AG09309 (cell line): ENCODE results near the gene RAB8A.

ENCODE experiments used
- DNase-seq: peaks from one replicate; pipeline ENCODE4 v3.0.0-alpha.2; 2010; ENCODE audit warnings: low read depth
- H3K4me3 ChIP-seq: 2 replicates; pipeline ENCODE4 v1.5.1; 2011; ENCODE audit warnings: mild to moderate bottlenecking, low read depth, low read length, moderate library complexity; ENCODE audit not compliant: control insufficient read depth
- TF ChIP-seq, protein P1 (sequence below): IDR thresholded peaks from 2 replicates; pipeline ENCODE4 v1.5.1; 2011; ENCODE audit warnings: mild to moderate bottlenecking, low read depth, low read length, inconsistent platforms; ENCODE audit not compliant: insufficient read depth, control insufficient read depth; ENCODE audit errors: missing control alignments

The RAB8A gene

DNA sequence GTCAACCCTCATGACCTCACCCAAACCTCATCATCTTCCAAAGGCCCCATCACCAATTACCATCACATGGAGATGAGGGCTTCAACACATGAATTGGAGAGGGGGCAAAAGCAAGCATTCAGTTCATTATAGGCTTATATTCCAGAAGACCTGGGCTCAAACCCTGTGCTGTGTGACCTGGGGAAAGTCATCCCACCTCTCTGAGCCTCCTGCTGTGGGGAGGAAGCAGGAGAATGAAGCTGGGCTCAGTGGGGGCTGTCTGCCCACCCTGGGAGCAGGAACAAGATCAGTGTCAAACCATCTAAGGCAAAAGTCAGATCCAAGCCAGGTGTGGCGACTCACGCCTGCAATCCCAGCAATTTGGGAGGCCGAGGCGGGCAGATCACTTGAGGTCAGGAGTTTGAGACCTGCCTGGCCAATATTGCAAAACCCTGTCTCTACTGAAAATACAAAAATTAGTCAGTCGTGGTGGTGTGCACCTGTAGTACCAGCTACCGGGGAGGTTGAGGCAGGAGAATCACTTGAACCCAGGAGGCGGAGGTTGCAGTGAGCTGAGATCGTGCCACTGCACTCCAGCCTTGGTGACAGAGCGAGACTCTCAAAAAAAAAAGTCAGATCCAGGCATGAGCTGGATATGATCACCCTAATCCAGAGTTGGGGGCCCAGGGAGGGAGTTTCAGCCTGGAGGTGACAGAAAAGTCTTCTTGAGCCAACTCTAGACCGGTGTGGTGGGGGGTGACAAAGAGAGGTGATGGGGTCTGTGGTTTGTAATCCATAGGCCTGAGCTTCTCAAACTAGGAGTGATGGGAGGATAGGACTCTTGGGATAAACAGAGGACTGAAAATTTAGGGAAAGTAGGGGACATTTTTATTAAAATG is 37.0 kb upstream of the RAB8A start:
- TF ChIP-seq, protein P1, sequence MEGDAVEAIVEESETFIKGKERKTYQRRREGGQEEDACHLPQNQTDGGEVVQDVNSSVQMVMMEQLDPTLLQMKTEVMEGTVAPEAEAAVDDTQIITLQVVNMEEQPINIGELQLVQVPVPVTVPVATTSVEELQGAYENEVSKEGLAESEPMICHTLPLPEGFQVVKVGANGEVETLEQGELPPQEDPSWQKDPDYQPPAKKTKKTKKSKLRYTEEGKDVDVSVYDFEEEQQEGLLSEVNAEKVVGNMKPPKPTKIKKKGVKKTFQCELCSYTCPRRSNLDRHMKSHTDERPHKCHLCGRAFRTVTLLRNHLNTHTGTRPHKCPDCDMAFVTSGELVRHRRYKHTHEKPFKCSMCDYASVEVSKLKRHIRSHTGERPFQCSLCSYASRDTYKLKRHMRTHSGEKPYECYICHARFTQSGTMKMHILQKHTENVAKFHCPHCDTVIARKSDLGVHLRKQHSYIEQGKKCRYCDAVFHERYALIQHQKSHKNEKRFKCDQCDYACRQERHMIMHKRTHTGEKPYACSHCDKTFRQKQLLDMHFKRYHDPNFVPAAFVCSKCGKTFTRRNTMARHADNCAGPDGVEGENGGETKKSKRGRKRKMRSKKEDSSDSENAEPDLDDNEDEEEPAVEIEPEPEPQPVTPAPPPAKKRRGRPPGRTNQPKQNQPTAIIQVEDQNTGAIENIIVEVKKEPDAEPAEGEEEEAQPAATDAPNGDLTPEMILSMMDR: no peak
- no peak for DNase-seq
- H3K4me3 ChIP-seq: no peak overlapping the region

DNA sequence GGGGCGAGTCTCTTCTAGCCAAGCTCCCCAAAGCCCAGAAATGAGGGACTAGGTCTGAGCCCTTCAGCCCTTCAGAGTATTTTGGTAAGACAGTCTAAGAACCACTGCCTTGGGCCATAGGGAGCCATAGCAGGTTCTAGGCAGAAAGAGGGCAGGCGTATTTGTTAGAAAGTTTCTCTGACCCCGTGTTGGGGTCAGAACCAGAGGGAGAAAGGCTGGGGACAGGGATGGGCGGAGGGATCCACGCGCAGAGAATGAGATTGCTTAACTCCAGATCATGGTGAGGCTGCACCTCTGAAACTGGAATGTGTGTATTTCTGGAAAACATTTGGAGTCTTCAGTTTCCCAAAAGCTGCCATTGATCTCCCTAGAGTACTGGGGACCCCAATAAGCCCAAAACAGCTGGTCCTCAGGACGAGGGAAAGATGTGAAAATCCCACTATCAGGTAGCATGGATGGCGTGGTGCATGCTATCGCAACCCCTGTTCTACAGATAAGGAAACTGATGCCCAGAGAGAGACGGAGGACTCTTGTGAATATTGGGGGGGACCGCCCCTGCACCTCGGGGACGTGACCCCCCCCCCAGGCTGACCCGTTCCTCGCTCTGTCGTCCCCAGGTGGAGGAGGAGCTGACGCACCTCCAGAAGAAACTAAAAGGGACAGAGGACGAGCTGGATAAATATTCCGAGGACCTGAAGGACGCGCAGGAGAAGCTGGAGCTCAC is 36.1 kb upstream of the RAB8A start:
- no peak for DNase-seq
- TF ChIP-seq, protein P1: no peak
- H3K4me3 ChIP-seq: peak overlapping the region; percentile 41

DNA sequence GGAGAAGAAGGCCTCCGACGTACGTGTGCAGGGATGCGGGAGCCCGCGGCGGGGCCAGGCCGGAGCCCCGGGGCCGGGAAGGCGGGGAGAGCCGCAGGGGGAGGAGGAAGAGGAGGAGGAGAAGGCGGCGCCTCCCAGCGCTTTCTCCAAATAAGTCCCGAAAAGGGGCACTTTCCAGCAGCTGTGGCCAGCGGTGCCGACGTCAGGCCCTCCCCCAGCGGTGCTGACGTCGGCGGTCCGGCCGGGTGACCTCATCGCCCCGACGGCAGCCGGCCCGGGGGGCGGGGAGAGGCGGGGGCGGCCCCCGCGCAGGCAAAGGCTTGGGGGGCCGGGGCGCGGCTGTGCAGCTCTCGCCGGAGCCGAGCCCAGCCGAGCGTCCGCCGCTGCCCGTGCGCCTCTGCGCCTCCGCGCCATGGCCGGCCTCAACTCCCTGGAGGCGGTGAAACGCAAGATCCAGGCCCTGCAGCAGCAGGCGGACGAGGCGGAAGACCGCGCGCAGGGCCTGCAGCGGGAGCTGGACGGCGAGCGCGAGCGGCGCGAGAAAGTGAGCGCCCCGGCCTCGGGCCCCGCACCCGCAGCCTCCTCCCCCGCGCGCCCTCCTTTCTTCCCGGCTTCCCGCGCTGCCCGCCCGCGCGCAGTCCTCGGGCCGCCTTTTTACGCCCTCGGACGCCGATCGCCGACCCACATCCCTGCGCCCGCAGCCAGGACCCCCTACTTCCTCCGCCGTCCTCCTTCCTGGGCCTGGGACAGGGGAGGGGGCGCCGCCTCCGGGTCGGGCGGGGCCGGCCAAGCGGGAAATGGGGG is 35.3 kb upstream of the RAB8A start, which contains the start of gene TPM4:
Gene TPM4 (plus strand): TSS at position 342 of the 804 bp plus-strand sequence. CDS start 71 bp downstream, at position 413.
- H3K4me3 ChIP-seq: peak within 1 kb of the TSS; percentile 79
- DNase-seq: peak; percentile 88
- TF ChIP-seq, protein P1: no peak

DNA sequence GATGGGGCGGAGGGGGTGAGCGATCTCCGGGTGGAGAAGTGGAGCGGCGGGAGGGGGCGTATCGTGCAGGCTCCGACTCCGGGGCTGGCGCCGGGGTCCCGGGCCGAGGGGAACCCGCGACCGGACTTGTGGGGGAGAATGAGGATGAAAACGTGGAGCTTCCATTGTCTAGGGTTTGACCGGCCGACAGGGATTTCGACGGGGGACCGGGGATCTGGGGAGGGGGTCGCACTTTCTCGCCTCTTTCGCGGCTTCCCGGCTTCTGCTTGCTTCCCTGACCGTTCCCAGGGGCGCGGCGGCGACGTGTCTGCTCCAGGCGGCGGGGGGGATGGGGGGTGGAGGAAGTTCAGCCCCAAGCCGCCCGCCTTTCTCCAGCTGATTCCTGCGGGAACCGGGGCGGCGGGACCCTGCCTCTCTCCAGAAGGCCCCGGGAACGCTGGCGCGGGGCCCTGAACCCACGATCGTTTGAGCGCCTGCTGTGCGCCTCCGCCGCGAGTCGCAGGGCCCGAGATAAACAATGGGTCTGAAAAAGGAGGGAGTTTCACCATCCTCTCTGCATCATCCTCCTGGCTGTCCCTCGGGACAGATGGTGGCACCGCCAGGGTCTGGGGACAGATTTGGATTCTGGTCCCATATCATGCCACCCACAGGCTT is 34.6 kb upstream of the RAB8A start:
- TF ChIP-seq, protein P1: no peak
- no peak for DNase-seq
- H3K4me3 ChIP-seq: peak overlapping the region; percentile 79

DNA sequence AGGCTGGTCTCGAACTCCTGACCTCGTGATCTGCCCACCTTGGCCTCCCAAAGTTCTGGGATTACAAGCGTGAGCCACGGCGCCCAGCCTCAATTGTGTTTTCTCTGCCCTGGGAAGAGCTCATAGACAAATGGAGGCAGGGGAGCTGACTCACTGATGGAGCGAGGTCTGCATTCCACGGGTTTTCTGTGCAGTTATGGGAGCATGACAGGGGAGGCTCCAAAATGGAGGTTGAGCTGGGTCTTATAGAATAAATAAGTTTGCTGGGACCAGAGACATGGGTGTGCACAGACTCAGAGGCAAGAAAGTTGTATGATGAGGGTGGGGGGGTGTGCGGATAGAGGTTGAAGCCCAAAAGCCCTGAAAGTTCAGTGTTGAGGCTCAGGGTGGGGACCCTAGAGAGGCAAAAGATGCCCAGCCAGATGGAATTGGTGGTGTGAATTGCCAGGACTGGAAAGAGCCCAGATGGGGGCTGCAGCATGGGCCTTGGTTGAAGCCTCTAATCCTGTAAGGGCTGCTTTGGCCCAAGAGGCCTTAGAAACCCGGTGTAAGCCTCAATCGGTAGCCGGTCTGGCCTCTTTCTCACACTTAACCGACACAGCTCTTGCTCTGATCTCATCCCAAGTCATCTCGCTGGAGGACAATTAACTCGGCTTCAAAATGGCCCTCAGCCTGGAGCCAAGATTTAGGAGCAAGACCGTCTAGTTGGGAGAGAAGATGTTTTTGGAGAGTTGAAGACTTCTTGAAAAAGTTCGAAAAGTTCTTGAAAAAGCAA is 33.5 kb upstream of the RAB8A start:
- H3K4me3 ChIP-seq: peak overlapping the region; percentile 79
- TF ChIP-seq, protein P1: no peak
- no peak for DNase-seq
